Stimulated activated CD8-positive, alpha-beta memory T cell treated with anti-CD3 and anti-CD28 coated beads, Interleukin-7, amount 100 ng/mL, for 24 hours (primary cell): ENCODE data around the gene CPXM2.
"Not testable (repeated sequence)": the region's sequence is repeated elsewhere in the genome, so short reads cannot be mapped to it uniquely, and the experiment has no call there.

Experiments used
- DNase-seq: peaks from one replicate; pipeline ENCODE4 v3.0.0-alpha.2; 2020; ENCODE audit warnings: low read depth

Gene CPXM2

GRCh38 chr10:123742751-123743440 lies 148.7 kb downstream of the CPXM2 start:
- no peak for DNase-seq

DNA sequence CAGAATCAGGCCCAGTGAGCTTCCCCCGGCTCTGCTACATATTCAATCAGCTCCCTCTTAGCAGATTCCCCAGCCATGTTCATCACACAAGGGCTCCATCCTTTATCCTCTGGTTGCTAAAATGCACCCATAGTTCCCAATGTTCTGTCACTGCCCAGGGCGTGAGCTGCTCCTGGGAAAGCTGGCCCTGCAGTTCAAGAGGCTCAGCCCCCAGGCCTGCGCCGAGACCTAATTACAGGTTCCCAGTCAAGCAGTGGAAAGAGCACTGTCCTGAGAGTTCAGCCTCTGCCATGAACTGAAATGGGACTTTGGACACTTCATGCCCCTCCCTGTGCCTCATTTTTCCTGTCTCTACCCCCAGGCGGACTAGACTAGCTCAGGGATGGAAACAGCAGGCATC lies 149.9 kb downstream of the CPXM2 start:
- no peak for DNase-seq

- DNase-seq = no peak
Observed at GRCh38 chr10:123741146-123741545, 150.5 kb downstream of the CPXM2 start.

GRCh38 chr10:123736917-123737316 lies 154.7 kb downstream of the CPXM2 start:
- DNase-seq = not testable (repeated sequence)

DNA sequence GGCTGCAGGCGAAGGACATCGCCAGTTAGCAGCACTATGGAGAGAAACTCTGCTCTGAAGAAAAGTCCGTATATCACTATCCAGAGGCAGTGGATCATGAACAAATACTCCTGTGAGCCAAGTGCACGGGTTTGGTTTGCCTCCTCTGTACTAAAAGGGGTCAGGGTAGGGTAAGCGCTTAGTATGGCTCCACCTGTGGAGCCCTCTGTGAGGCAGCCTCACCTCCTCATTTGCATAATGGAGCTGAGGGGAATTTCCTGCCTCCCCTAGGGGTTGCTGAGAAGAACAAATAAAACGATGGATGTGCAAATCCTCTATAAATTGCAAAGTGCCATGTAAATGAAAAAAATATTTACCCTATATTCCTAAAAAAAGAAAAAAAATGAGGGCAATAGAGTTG lies 162.1 kb downstream of the CPXM2 start:
- no peak for DNase-seq

- no peak for DNase-seq
Observed at GRCh38 chr10:123726836-123727235, 164.8 kb downstream of the CPXM2 start.

DNA sequence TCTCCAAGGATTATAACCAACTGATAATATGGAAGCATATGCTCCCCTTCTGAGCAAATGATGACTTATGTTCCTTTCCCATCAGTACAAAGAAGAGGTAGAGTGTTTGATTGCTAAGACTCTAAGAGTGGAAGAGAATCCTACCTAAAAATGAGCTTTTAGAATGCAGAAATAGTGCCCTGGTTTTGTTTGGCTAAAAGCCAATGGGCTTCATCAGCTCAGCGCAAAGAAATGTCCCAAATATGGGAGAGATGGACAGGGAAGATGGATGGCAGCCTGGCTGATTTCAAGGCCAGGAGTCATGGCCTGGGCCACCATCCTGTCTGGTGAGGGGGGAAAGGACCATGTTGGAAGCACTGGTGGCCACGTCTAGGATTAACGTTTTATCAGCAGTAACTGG lies 165.2 kb downstream of the CPXM2 start:
- no peak for DNase-seq

GRCh38 chr10:123724747-123725146 lies 166.9 kb downstream of the CPXM2 start:
- DNase-seq = no peak

DNA sequence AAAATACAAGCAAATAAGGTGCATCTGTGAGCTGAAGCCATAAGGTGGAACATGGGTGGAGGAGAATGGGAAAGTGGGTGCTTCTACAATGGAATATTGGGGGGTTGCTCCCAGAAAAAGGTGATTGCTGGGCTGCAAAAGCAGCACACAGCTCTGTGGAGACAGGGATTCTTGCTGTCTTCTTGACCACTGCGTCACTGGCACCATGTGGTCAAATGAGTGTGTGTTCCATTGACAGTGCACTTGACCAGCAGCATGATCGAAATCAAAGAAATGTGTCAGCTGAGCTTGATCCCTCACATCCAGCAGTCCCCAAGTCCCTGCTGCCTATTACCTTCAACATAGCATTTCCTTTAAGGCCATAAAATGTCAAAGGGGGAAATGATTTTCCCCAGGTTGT lies 169.3 kb downstream of the CPXM2 start:
- no peak for DNase-seq

- DNase-seq = no peak
Observed at GRCh38 chr10:123721441-123722049, 170.1 kb downstream of the CPXM2 start.

GRCh38 chr10:123720536-123720935 lies 171.1 kb downstream of the CPXM2 start:
- DNase-seq = no peak

DNA sequence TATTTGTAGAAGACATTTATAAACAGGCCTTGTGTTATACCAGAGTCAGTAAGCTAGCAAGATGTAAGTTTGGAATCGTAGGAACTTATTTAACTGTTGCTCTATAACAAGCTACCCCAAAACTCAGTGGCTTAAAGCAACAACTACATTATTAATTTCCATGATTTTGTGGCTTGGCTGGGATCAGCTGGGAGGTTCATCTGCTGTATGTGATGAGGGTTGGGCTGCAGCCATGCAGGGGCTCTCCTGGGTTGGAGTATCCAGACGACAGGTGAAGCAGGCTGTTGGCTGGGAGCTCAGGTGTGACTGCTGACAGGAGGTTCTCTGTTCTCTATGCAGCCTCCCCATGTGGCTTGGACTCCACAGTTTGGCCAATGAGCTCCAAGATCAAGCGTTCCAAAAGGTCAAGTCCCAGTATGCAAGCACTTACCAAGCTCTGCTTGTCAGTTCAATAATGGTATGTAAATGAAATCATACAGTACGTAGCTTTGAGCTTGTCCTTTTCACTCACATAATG lies 173.0 kb downstream of the CPXM2 start:
- DNase-seq = no peak

- no peak for DNase-seq
Observed at GRCh38 chr10:123717336-123717735, 174.3 kb downstream of the CPXM2 start.

DNA sequence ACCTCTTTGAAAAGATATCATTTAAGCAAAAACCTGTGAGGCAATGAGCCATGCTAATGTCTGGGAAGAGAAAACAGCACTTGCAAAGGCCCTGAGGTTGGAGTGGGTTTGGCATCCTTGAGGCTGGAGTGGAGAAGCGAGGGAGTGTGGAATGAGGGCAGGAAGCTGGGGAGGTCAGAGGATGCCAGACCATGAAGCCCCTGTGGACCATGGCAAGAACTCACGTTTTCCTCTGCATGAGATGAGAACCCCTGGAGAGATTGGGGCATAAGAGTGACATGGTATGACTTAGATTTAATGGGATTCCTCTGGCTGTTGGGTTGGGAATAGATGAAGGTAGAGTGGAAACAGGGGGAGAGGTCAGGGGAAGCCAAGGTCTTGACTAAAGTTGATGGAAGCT lies 176.1 kb downstream of the CPXM2 start:
- DNase-seq = no peak

DNA sequence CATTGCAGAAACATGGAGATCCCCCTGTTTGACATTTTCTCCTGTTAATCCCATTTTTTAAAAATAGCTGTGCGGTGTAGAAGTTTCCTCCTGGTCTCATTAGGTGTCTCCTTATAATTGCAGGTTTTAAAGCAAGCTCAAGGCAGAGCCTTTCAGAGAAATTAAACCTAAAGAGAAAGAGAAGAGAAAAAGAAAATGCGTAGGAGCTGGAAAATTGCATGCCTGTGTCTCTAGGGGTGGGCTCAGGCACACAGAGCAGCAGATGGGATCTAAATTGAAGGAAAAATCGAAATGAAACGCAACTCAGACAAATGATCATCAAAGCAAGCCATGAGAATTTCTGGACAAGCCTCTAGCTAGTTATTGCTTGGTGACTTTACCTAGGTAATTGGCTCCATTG lies 185.4 kb downstream of the CPXM2 start:
- DNase-seq = no peak

- no peak for DNase-seq
Observed at GRCh38 chr10:123704812-123705211, 186.8 kb downstream of the CPXM2 start.

GRCh38 chr10:123704076-123704475 lies 187.5 kb downstream of the CPXM2 start:
- no peak for DNase-seq

DNA sequence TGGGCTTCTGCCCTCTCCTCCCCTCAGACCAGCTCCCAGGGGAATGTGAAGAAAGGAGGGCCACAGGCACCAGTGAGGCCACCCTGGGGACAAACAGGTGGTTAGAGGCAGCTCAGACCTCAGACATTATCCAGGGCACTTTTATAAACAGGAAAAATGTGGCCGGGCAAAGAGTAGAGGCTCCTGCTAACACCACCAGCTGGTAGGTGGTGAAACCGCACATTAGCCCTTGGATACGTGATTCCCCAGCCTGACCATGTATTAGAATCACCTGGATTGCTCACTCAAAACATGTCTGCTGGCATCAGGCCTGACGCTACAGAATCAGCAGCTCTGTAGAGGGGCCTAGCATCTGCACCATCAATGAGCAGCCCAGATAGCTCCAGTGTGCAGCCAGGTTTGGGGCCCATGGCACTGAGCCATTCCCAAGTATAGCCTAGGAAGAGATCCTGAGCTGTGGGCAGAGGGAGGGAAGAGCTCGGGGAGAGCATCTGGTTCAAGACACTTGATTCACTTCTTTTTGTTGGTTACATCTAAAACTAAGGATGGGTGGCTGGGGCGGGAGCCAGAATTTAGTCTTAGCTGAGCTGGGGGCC lies 188.3 kb downstream of the CPXM2 start:
- DNase-seq = no peak
